Bronchial epithelial cell (primary cell): Measurements from ENCODE around the gene EML4. TPM values are rescaled to one million over a fixed set of nuclear protein-coding genes. Genes with fewer than 3 reads are reported as not detected.

ENCODE experiments used
- DNase-seq: peaks from one replicate; pipeline ENCODE4 v3.0.0-alpha.2; 2010; ENCODE audit warnings: low read depth
- FAIRE-seq: peaks from 2 replicates; lab custom pipeline; 2011; peaks lifted over from hg19 to GRCh38; lab: Jason Lieb, UNC
- H3K27me3 ChIP-seq: 2 replicates; pipeline ENCODE4 v1.5.1; 2011; ENCODE audit warnings: low read length; ENCODE audit not compliant: control insufficient read depth, insufficient read depth
- H3K36me3 ChIP-seq: 2 replicates; pipeline ENCODE4 v1.5.1; 2011; ENCODE audit warnings: low read length; ENCODE audit not compliant: control insufficient read depth, insufficient read depth
- H3K4me3 ChIP-seq: 2 replicates; pipeline ENCODE4 v1.5.1; 2011; ENCODE audit warnings: mild to moderate bottlenecking, low read depth, low read length, control low read depth
- CTCF ChIP-seq: IDR thresholded peaks from 2 replicates; pipeline ENCODE4 v1.5.1; 2011; ENCODE audit warnings: mild to moderate bottlenecking, moderate library complexity, low read length, control low read depth, inconsistent platforms; ENCODE audit not compliant: insufficient read depth, severe bottlenecking
- total RNA-seq: library from RNA; depleted of rRNA; stranded (reverse); fragments of >200 nt; gene quantifications from 2 replicates; pipeline ENCODE4 v1.2.1, GENCODE V29; 2014

EML4 gene
- total RNA-seq, 1 donor from 2014 or later = 26.3 TPM

- H3K36me3 ChIP-seq = no peaks in the 10 kb centered on the region
- no peak overlapping the region for H3K4me3 ChIP-seq
- no peaks in the 10 kb centered on the region for H3K27me3 ChIP-seq
- no peak for TF ChIP-seq CTCF
- FAIRE-seq (no peak), DNase-seq (no peak)
Observed at GRCh38 chr2:42243297-42243696, 74.1 kb downstream of the EML4 start.

GRCh38 chr2:42244520-42244919, 75.4 kb downstream of the EML4 start:
- FAIRE-seq (no peak), DNase-seq (no peak)
- Histone ChIP-seq H3K4me3 (no peak overlapping the region), H3K27me3 (no peaks in the 10 kb centered on the region), H3K36me3 (no peaks in the 10 kb centered on the region)
- no peak for TF ChIP-seq CTCF

GRCh38 chr2:42245396-42245795, 76.2 kb downstream of the EML4 start:
- H3K27me3 ChIP-seq = no peaks in the 10 kb centered on the region
- H3K36me3 ChIP-seq = no peaks in the 10 kb centered on the region
- H3K4me3 ChIP-seq = no peak overlapping the region
- no peak for DNase-seq
- FAIRE-seq = no peak
- no peak for TF ChIP-seq CTCF

GRCh38 chr2:42246562-42246961, 77.4 kb downstream of the EML4 start:
- no peaks in the 10 kb centered on the region for H3K27me3 ChIP-seq
- H3K36me3 ChIP-seq = no peaks in the 10 kb centered on the region
- FAIRE-seq = no peak
- no peak for DNase-seq
- no peak for TF ChIP-seq CTCF
- H3K4me3 ChIP-seq = no peak overlapping the region

- Histone ChIP-seq H3K4me3 (no peak overlapping the region), H3K27me3 (no peaks in the 10 kb centered on the region), H3K36me3 (no peaks in the 10 kb centered on the region)
- DNase-seq (no peak), FAIRE-seq (no peak)
- no peak for TF ChIP-seq CTCF
Observed at GRCh38 chr2:42248846-42249245, 79.7 kb downstream of the EML4 start.

GRCh38 chr2:42249284-42249683, 80.1 kb downstream of the EML4 start:
- H3K4me3 ChIP-seq = no peak overlapping the region
- DNase-seq (no peak), FAIRE-seq (no peak)
- no peaks in the 10 kb centered on the region for H3K36me3 ChIP-seq
- H3K27me3 ChIP-seq = no peaks in the 10 kb centered on the region
- TF ChIP-seq CTCF = no peak
